Tibial artery (tissue), 4 donors: ENCODE measurements around the gene IL2RA.
A peak's percentile ranks its signal among the peaks of the same experiment; 100 is the strongest.

Experiments
- DNase-seq, 2 donors: peaks; one replicate each; pipeline ENCODE4 v3.0.0-alpha.2; 2019
- H3K27ac ChIP-seq, 2 donors: fragments of 200-600 bp; sonication (generic) in 1 of 2; 1 replicate in 1 of 2; 2 replicates in 1 of 2; pipeline ENCODE4 v1.5.1; 2018 to 2019; ENCODE audit warnings: mild to moderate bottlenecking in 1 of 2
- H3K27me3 ChIP-seq, 2 donors: fragments of 200-600 bp; sonication (generic) in 1 of 2; one replicate each; pipeline versions ENCODE4 v1.5.1 to v1.6.0; 2016 to 2019
- H3K36me3 ChIP-seq, 3 donors: fragments of 200-600 bp; sonication (generic) in 2 of 3; one replicate each; pipeline ENCODE4 v1.5.1; 2016 to 2019; ENCODE audit warnings: mild to moderate bottlenecking in 2 of 3
- H3K4me1 ChIP-seq, 4 donors: fragments of 200-600 bp; sonication (generic) in 2 of 4; 1 replicate in 3 of 4; 2 replicates in 1 of 4; pipeline ENCODE4 v1.5.1; 2016 to 2019
- H3K4me3 ChIP-seq, 2 donors: fragments of 200-600 bp; sonication (generic) in 1 of 2; 1 replicate in 1 of 2; 2 replicates in 1 of 2; pipeline ENCODE4 v1.5.1; 2018 to 2019; ENCODE audit warnings: mild to moderate bottlenecking in 2 of 2
- H3K9me3 ChIP-seq, 3 donors: fragments of 200-600 bp; sonication (generic) in 1 of 3; one replicate each; pipeline ENCODE4 v1.5.1; 2016 to 2019
- intact Hi-C: fragments of 100-400 bp; cut with DNase I; formaldehyde crosslinking; loops from one replicate; pipeline ENCODE4 v1.15.0; 2023; ENCODE audit warnings: low total_unique reads
- TF ChIP-seq, protein P1 (sequence below), 2 experiments: fragments of 200-600 bp in 1 of 2; fragments of 450-650 bp in 1 of 2; IDR thresholded peaks; one replicate each; pipeline ENCODE4 v1.5.1; 2017 to 2019; ENCODE audit warnings: antibody characterized with exemption in 2 of 2, mild to moderate bottlenecking in 1 of 2, moderate library complexity in 1 of 2

The IL2RA gene

DNA sequence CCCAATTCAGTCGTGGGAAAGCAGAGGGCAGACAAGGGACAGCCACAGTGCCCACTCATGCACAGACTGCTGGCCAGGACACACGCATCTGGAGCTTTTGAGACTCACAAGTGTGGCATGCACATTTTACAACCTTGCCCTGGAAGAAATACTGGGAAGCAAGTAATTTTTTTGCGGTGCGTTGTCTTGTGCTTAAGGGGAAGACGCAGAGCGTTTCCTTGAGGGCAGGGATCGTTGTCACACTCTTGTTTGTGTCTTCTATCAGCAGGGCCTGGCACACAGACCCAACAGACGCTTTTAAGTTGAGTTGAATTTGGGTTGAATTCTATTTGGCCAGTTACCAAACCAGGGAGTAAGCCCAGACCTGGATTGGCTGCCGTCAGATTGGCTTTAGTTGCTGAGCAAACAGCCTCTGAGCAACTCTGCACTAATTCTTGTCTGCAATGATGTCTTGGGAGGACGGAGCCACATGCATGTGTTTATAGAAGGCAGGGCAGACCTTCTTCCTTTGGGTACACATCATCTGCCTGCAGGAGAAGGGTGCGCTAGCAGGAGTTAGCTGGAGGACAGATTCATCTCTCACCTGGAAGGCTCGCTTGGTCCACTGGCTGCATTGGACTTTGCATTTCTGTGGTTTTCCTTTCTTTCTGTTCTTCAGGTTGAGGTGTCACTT is 38.4 kb downstream of the IL2RA start:
- H3K9me3 ChIP-seq: no peaks in the 10 kb centered on the region
- TF ChIP-seq, protein P1, sequence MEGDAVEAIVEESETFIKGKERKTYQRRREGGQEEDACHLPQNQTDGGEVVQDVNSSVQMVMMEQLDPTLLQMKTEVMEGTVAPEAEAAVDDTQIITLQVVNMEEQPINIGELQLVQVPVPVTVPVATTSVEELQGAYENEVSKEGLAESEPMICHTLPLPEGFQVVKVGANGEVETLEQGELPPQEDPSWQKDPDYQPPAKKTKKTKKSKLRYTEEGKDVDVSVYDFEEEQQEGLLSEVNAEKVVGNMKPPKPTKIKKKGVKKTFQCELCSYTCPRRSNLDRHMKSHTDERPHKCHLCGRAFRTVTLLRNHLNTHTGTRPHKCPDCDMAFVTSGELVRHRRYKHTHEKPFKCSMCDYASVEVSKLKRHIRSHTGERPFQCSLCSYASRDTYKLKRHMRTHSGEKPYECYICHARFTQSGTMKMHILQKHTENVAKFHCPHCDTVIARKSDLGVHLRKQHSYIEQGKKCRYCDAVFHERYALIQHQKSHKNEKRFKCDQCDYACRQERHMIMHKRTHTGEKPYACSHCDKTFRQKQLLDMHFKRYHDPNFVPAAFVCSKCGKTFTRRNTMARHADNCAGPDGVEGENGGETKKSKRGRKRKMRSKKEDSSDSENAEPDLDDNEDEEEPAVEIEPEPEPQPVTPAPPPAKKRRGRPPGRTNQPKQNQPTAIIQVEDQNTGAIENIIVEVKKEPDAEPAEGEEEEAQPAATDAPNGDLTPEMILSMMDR (IDR thresholded peaks at IDR 0.05): no peak
- intact Hi-C loops: no loop called here
- no peaks in the 10 kb centered on the region for H3K27me3 ChIP-seq
- no peaks in the 10 kb centered on the region for H3K36me3 ChIP-seq
- DNase-seq: no peak
- H3K4me3 ChIP-seq: no peak overlapping the region
- no peaks in the 10 kb centered on the region for H3K4me1 ChIP-seq
- no peak overlapping the region for H3K27ac ChIP-seq

DNA sequence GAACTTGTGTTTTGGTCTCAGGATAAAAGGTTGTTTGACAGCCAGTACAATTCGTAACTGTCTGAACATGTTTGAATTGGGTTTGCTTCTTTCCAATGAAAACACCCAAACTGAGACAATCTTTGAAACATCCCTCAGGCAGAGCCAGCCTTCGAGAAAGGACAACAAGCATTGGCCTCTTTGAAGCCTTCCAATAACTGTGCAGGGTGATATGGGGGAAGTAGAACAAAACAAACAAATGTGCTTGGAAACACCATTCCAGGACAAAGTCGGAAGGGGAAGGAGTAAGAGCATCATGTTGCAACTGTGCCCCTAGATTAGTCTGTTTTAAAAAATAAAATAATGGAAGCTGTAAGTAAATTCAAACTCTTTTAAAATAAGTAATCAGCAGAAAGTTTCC is 39.5 kb downstream of the IL2RA start:
- DNase-seq: no peak
- Histone ChIP-seq H3K27ac (no peak overlapping the region), H3K27me3 (no peaks in the 10 kb centered on the region), H3K4me3 (no peak overlapping the region), H3K4me1 (no peaks in the 10 kb centered on the region), H3K9me3 (no peaks in the 10 kb centered on the region), H3K36me3 (no peaks in the 10 kb centered on the region)
- TF ChIP-seq, protein P1 (IDR thresholded peaks at IDR 0.05): no peak
- intact Hi-C loops: no loop called here

DNA sequence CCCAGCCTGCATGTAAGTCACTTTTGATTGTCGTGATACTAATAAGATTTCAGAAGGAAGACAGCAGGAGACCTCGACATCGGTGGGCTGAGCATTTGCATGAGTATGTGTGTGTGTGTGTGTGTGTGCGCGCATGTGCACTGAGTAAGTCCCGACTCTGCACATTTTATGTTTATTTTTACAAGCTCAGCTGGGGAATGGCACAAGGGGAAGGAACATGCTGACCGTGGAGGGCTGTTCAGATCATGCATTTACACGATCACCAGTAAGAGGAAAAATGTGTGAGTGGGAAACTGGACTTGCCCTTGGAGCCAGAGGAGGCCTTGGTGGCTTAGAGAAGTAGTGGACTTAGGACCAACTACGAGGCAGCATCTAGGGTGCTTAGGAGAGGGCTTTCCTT is 41.3 kb downstream of the IL2RA start:
- DNase-seq: peak in 1 of 2 donors; percentile 46
- H3K27ac ChIP-seq: no peak overlapping the region
- TF ChIP-seq, protein P1 (IDR thresholded peaks at IDR 0.05): no peak
- H3K36me3 ChIP-seq: no peaks in the 10 kb centered on the region
- intact Hi-C loops: no loop called here
- no peaks in the 10 kb centered on the region for H3K9me3 ChIP-seq
- H3K4me3 ChIP-seq: no peak overlapping the region
- H3K4me1 ChIP-seq: no peaks in the 10 kb centered on the region
- no peaks in the 10 kb centered on the region for H3K27me3 ChIP-seq

DNA sequence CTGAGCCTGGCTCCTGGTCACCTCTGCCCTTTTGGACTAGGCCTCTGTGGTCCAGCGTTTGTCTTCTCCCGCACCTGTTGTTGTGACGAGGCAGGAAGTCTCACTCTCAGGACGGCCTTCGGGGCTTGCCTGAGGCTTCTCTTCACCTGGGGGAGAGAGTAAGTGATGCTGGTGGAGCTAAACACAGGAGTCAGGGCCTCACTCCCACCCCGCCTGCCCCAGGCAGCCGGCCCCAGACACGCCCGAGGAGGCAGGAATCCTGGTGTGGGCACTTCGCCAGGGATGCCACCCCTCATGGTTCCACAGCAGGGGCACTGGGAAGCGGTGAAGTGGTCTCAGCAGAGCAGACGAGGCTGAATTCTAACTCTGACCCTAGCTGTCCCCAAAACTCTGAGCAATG is 42.4 kb downstream of the IL2RA start:
- TF ChIP-seq, protein P1 (IDR thresholded peaks at IDR 0.05): no peak
- Histone ChIP-seq H3K36me3 (no peaks in the 10 kb centered on the region), H3K27ac (no peak overlapping the region), H3K9me3 (no peaks in the 10 kb centered on the region), H3K4me3 (no peak overlapping the region), H3K27me3 (no peaks in the 10 kb centered on the region), H3K4me1 (no peaks in the 10 kb centered on the region)
- intact Hi-C loops: no loop called here
- DNase-seq: no peak

DNA sequence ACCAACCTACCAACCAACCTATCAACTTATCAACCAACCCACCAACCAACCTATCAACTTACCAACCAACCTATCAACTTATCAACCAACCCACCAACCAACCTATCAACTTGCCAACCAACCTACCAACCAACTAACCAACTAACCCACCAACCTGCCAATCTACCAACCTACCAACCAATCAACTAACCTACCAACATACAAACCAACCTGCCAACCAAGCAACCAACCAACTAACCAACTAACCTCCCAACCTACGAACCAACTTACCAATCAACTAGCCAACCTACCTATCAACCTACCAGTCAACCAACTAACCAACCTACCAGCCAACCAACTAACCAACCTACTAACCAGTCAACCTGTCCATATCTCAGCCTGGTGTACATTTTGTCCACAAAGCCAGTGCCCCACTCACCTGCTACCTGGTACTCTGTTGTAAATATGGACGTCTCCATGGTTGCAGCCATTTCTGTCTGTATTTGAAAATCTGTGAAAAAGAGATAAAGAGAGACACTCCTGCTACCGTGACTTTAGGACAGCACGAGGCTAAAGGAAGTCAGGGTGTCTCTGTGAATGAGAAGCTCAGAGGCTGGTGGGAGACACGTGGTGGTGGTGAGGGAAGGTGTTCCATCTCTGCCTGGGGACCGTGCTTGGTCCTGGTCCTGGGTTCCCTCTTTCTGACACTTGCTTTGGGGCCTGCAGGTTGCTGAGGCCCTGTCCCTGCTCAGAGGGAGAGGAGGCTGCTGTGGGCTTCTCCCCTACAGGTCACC is 43.0 kb downstream of the IL2RA start:
- no peaks in the 10 kb centered on the region for H3K4me1 ChIP-seq
- intact Hi-C loops: no loop called here
- no peak overlapping the region for H3K27ac ChIP-seq
- H3K4me3 ChIP-seq: no peak overlapping the region
- TF ChIP-seq, protein P1 (IDR thresholded peaks at IDR 0.05): no peak
- no peaks in the 10 kb centered on the region for H3K9me3 ChIP-seq
- no peaks in the 10 kb centered on the region for H3K27me3 ChIP-seq
- no peak for DNase-seq
- no peaks in the 10 kb centered on the region for H3K36me3 ChIP-seq
